ENCODE data around the gene CPVL.

Gene CPVL

DNA sequence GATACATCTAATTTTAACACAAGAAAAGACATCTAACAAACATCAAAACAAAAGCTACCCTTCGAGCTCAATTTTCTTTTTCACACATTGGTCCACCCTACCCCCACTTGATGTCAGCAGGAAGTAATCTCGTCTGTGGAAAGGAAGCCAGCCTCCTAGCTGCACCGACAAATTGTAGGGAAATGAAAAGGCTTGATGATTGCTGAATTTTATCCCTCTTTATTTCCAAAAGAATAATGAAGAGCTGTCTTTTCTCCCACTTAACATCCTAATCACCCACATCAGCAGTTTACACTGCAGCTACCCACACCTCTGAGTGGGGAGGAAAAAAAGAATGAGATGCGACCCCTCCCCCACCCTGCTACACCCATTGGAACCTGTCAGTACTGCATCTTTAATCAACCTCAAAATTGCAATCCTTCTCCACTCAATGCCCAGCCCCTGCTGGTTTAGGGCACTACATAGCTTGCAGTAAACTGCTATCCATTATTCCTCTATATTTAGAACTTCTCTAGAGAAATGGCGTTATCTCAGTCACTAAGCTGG lies 10.6 kb upstream of the CPVL start:
- no peak overlapping the region for H3K4me3 ChIP-seq (ENCODE audit: low read length)
- no peak for TF ChIP-seq CTCF (conservative IDR thresholded peaks at IDR 0.05; ENCODE audit: low read length)
- no peak for DNase-seq (ENCODE audit: low read depth)

- no peak overlapping the region for H3K4me3 ChIP-seq (ENCODE audit: low read length)
- no peak for TF ChIP-seq CTCF (conservative IDR thresholded peaks at IDR 0.05; ENCODE audit: low read length)
- DNase-seq (ENCODE audit: low read depth) = no peak
Measured at GRCh38 chr7:29154076-29154475, 7.7 kb upstream of the CPVL start.

GRCh38 chr7:29150856-29151255 lies 4.5 kb upstream of the CPVL start:
- H3K4me3 ChIP-seq (ENCODE audit: low read length) = no peak overlapping the region
- DNase-seq (ENCODE audit: low read depth) = no peak
- TF ChIP-seq CTCF (conservative IDR thresholded peaks at IDR 0.05; ENCODE audit: low read length) = no peak

DNA sequence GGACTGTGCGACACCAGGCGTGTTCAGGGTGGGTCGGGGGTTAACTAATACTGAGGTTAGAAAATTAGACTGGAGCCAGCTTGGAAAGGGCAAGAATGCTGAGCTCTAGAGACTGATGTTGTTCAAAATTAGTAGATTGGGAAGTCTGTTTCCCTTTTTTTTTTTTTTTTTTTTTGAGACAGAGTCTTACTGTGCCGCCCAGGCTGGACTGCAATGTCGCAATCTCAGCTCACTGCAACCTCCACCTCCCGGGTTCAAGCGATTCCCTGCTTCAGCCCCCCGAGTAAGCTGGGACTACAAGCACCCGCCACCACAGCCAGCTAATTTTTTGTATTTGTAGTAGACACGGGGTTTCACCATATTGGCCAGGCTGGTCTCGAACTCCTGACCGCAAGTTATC lies 2.7 kb upstream of the CPVL start:
- no peak for TF ChIP-seq CTCF (conservative IDR thresholded peaks at IDR 0.05; ENCODE audit: low read length)
- no peak overlapping the region for H3K4me3 ChIP-seq (ENCODE audit: low read length)
- DNase-seq (ENCODE audit: low read depth) = no peak

- no peak overlapping the region for H3K4me3 ChIP-seq (ENCODE audit: low read length)
- DNase-seq (ENCODE audit: low read depth) = no peak
- no peak for TF ChIP-seq CTCF (conservative IDR thresholded peaks at IDR 0.05; ENCODE audit: low read length)
Measured at GRCh38 chr7:29147821-29148220, 1.5 kb upstream of the CPVL start.

- TF ChIP-seq CTCF (conservative IDR thresholded peaks at IDR 0.05; ENCODE audit: low read length) = no peak
- no peak for DNase-seq (ENCODE audit: low read depth)
- H3K4me3 ChIP-seq (ENCODE audit: low read length) = no peak overlapping the region
Measured at GRCh38 chr7:29146888-29147609, 712 bp upstream of the CPVL start.

GRCh38 chr7:29145553-29146056 lies 732 bp downstream of the CPVL start:
- no peak overlapping the region for H3K4me3 ChIP-seq (ENCODE audit: low read length)
- TF ChIP-seq CTCF (conservative IDR thresholded peaks at IDR 0.05; ENCODE audit: low read length) = no peak
- no peak for DNase-seq (ENCODE audit: low read depth)
